Activated CD4-positive, alpha-beta T cell treated with anti-CD3 and anti-CD28 coated beads for 48 hours (primary cell): ENCODE data around the gene WBP2NL.
"Not testable (repeated sequence)": the region's sequence is repeated elsewhere in the genome, so short reads cannot be mapped to it uniquely, and the experiment has no call there.

Experiments used
- DNase-seq: peaks from one replicate; pipeline ENCODE4 v3.0.0-alpha.2; 2020

WBP2NL gene

DNA sequence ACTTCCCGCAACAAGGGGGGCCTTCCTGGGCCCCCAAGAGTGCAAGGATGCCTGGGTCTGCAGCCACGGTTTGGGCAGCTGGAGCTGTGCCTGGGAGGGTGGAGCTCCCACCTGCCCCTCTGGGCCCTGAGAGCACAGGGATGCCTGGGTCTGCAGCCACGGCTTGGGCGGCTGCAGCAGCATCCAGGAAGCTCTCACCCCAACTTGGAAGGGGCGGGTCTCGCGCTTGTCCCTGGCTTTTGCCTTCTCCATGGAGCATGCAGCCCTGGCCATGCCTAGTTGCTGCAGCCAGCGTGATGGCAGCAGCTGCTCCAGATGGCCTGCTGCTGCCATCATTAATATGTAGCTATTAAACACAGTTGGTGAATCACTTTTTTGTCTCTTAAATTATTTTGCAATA lies 36.7 kb downstream of the WBP2NL start:
- no peak for DNase-seq

DNA sequence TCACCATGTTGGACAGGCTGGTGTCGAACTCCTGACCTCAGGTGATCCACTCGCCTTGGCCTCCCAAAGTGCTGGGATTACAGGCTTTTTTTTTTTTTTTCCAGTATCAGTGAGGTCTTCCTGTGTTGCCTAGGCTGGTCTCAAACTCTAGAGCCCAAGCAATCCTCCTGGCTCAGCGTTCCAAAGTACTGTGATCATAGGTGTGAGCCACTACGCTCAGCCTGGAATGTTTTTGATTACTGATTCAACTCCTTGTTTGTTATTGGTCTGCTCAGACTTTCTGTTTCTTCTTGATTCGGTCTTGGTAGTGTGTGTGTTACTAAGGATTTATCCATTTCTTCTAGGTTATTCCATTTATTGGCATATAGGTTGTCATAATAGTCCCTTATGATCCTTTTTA lies 40.7 kb downstream of the WBP2NL start:
- no peak for DNase-seq

DNA sequence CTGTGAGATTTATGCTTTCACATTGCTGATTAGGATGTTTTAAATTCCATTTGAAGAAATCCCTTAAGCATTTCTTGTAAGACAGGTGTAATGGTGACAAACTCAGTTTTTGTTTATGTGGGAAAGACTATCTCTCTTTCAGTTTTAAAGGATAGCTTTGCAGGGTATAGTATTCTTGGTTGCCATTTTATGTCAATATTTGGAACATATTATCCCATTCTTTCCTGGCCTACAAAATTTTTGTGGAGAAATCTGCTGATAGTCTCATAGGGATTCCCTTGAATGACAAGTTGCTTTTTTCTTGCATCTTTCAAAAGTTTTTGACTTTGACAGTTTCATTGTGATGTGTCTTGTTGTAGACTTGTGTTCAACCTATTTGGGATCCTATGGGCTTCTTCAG lies 43.2 kb downstream of the WBP2NL start:
- no peak for DNase-seq

DNA sequence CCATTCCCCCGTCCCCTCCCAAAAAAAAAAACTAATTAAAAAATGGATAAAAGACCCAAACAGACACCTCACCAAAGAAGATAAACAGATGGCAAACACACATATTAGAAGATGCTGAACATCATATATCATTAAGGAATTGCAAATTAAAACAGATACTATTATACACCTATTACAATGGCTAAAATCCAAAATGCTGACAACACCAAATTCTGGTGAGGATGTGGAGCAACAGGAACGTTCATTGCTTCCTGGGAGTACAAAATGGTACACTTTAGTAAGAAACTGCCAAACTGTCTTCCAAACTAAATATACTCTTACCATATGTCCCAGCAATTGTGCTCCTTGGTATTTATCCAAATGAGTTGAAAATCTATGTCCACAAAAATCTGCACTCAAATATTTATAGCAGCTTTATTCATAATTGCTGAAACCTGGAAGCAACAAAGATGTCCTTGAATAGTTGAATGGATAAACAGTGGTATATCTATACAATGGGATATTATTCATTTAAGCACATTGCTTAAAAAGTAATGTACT lies 52.1 kb downstream of the WBP2NL start:
- no peak for DNase-seq

DNA sequence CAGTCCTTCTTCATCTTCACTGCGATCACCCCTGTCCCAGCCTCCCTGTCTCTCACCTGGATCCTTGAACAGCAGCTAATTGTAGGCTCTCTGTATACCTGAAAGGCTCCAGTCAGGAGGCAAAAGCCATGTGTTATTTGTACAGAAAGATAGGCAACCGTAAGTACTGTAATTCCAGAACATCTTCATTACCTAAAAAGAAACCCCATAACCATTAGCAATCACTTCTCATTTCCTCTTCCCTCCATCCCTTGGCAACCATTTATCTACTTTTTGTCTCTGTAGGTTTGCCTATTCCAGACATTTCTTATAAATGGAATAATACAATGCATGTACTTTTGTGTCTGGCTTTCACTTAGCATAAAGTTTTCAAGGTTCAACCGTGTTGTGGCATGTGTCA lies 54.2 kb downstream of the WBP2NL start:
- no peak for DNase-seq

DNA sequence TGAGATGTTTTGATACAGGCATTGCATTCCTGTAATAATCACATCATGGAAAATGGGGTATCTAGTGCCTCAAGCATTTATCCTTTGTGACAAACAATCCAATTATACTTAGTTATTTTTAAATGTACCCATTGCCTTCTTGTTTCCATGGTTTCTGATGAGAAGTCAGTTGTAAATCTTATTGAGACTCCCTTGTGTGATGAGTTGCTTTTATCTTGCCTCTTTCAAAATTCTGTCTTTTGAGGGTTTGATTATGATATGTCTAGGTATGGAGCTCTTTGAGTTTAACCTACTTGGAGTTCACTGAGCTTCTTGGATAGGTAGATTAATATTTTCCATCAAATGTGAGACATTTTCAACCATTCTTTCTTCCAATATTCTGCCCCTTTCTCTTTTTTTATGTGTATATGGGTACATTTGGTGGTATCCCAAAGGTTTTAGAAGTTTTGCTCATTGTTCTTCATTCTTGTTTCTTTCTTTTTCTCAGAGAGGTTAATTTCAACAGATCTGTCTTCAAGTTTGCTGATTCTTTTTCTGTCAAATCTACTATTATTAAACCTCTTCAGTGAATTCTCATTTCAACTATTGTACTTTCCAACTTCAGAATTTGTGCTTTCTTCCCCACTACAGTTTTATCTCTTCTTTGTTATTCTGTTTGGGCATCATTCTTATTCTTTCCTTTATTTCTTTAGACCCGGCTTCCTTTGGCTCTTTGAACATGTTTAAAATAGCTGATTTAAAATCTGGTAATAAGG lies 58.3 kb downstream of the WBP2NL start:
- DNase-seq, result no peak

DNA sequence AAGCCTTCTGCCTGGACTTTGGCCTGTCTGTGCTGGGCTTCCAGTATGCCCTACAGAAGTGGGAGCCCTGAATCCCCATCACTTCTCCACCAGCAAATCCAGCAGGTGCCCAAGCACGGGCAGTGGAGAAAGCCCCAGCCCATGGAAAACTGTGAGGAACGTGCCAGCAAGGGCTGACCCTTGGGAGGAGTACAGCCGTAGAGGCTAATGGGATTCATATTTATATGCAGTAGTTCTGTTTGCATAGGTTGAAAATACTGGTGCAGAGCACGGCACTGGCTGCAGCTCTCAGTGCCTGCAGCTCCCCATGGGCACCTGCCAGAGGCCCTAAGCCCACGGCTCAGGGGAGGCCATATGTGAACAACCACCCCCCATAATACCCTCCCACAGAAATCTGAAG lies 61.9 kb downstream of the WBP2NL start:
- DNase-seq, result no peak

DNA sequence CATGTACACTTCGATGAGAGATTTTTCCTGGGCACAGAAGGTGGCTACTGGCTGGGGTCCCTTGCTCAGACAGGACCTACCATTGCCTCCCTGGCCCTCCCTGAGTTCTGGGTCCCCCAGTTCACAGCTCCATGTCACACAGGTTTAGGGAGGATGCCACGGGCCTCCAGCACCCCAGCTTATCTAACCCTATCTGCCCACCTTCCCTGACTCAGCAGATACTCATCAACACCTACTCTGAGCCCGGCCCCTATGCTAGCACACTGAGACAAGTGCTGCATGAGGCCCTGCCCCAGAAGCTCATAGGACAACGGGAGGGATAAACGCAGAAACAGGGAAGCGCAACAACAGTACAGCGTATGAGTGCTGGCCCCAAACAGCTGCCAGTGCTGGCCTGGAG lies 62.5 kb downstream of the WBP2NL start:
- no peak for DNase-seq

DNA sequence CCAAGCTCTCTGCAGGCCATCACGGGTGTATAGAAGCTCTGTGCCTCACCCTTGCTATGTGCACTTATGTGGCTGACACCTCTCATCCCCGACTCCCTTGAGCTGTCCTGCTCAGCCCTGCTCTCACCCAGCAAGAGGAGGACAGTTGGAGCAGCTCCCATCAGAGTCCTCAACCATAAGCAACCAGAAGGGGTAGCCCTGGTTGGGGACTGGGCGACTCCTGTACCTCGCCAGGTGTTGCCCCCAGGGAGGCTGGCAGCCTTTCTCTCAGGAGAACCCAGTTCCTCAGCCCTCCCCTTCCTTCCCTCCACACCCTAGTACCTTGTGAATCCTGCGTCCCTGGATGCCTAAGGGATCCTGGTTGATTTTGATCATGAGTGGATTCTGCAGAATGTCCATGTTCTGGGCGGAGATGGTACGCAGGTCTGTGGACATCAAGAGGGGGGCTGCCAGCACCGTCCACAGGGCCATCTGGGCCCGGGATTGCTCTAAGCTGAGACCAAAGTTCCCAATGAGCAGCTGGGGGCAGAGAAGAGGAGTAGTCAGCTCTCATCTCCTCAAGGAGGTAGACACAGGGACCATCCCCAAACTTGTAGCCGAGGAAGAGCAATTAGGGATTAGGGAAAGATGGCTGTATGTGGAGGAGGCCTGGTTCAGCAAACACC lies 64.0 kb downstream of the WBP2NL start:
- DNase-seq, result no peak

DNA sequence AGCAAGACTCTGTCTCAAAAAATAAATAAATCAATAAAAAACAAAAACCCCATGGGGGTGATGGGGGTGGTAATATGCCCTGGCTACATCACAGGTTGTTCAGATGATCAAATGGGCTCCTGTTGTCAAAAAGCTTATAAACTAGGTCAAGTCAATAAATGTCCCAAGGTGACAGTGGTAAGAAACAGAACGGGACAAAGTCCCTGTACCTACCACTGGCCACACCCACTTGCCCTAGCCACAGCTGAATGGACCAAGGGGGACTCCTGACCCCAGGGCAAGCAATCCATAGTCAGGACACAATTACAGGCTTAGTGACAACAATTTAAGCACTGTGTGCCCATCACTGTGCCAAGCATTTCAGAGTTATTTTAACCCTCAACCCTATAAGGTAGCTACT lies 66.0 kb downstream of the WBP2NL start:
- no peak for DNase-seq

DNA sequence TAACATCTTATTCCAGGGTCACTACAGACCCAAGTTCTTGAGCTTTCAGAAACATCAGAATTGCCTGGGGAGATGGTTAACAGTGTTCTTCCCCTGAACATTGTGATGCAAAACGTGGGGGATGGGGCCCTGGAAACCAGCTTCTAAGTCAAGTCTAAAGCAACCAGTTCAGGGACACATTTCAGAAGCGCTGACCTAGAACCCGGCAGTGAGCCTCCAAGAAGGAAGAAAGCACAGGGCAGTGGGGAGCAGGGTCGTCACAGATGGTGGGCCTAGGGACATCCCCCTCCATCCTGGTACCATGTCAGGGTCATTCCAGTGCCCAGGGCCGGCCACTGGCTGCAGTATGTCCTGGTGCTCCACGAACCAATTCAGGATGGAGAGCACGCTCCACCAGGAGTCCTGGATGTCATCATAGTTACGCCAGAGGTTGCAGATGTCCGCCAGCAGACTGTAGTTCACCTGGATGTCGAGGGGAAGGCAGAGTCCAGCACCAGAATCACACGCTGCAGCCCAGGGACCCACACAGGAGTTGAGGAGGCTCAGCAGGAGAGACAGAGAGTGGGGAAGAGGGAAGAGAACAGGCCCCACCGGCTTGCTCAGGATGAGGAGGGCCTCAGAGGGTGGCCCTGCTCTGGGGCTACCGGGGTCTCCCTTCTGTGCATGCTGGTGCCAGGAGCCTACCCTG lies 67.0 kb downstream of the WBP2NL start:
- DNase-seq, result no peak

DNA sequence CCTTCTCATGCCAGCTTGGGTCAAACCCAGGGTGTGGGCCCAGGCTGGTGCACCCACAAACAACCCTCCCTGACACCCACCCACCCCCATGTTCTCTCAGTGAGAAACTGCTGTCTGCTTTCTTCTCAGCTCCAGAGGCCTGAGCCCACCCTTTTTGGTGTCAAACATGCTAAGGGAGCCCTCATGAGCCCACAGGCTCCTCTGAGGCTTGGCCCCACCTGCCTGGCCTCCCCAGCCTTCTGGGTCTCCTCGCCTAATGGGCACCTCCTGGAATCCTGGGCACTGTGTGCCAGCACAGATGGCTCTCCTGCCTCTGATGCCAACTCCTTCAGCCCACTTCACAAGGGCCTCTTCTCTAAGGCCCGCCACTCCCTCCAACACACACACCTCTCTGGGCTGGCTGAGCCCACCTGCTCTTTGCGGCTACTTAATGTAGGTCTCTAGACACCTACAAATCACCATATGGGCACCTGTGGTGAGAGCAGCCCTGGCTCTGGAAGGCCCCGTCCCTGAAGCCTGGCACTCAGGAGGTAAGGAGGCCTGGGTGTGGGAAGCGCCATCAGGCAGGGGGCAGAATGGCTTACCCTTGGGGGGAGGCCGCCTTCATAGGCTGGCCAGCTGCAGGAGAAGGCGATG lies 67.7 kb downstream of the WBP2NL start:
- no peak for DNase-seq

DNA sequence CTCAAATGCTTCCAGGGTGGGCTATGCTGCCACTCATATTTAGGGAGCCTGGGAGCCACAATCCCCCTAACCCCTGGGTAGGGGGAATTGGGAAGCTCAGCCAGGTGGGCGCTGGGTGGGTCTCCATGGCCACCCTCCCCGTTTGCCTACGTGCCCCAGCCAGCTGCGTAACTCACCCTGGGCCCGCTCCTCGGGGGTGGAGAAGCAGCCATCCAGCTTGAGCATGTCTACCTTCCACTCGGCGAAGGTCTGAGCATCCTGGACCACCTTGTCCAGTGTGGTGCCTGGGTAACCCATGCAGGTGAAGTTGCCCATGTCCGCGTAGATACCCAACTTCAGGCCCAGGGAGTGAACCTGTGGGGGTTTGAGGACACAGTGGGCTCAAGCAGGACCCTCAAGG lies 68.3 kb downstream of the WBP2NL start:
- DNase-seq, result no peak

DNA sequence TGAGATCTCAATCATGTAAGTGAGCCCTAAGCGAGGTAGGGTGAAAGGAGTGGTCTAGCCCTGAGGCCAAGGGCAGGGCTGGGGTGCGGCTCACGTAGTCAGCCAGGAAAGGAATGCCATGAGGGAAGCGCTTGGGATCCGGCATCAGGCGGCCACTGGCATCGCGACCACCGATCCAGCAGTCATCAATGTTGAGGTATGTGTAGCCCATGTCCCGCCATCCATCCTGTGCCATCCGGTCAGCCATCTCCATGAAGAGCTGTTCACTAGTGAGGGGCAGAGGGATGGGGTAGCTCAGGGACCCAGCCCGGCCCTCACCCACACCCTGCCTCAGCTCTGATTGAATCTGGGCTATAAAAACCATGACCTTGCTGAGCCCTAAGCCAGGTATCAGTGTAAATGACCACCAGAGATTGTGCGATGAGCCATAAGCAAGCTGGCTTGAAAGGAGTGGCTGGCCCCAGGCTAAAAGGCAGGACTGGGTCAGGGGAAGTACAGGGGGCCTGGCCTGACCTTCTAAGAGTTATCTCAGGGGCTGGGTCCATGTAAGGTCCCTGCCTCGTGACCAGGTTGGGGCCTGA lies 69.2 kb downstream of the WBP2NL start:
- DNase-seq, result no peak

DNA sequence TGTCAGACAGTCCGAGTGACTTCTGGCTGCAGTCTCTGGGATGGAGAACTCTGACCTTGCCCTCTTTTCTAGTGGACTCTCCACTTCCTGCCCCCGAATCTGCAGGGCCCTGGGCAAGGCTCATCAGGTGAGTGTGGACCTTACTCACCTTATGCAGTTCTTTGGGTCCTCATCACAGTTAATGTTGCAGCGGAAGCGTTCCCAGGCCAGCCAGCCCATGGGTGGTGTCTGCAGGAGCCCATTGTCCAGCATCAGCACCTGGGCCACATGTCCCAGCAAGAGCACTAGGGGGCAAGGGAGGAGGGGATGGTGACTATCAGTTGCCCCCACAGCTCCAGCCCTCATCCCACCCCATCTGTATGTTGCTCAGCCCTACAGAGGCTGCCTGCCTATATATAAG lies 69.7 kb downstream of the WBP2NL start:
- DNase-seq, result no peak

DNA sequence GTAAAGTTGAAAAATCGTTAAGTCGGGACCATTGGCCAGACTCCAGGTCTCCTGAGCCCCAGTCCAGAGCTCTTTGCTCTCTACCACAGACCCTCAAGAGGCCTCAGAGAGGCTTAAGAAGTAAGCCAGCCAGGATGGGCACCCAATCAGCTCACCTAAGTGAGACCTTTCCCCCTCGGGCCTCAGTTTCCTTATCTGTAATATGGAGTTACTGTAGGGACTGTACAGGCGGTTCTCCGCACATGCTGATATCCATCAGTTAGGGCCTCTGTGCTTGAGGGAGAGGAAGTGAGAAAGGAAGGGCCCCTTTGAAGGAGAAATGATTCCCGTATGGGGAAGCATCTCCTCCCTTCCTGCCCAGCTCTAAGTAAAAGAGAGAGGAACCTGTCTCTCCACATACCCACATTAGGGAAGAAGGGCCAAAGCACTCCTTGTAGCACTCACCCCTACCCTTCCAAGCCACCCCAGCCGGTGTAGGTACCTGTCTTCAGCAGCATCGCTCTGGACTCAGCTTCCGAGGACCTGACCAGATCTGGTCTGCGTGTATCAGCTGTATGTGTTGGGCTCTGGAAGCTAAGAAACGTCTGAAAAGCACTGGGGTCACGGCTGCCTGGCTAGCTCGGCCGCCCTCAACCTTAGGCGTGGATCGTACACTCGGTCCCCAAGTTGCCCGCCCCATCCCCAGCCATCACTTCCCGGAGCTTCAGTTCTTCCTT lies 71.4 kb downstream of the WBP2NL start:
- DNase-seq, result no peak

DNA sequence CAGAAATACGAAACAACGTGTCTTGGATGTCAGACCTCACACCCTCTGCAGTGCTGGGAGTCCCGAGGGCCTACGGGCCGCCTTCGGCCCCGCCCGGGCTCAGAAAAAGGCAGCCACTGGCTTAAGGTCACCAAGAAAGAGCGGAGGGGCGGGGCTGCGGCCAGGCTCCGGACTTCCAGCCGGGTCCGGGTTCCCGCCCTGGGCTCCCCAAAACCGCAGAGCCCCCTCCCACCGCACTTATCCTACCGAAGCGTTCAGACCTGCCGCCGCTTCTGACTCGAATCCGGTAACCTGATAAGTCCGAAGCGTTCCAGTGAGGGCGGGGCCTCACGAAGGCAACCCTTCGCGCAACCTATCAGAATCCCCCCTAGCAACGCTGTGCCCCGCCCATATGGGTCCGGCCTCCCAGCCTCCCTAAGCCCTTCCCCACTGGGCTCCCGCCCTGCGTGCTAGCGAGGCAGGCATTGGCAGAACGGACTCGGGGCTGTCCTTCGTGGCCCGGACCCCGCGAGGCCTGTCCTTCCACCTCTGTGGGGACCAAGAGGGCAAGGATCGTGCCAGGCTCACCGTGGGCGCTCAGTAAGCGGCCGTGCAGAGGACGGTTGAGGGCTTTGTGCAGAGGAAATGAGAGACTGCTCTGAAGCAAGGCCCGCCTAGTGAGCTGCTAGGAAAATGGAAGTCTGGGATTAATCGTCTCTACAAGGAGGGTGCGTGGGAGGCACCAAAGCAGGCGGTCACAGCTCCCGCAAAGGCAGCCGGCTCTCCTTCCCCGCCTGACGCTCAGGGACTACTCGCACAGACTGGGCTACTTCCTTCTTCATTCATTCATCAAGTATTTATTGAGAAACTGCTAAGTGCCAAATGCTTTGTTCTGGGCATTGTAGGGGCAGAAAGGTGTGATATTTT lies 72.2 kb downstream of the WBP2NL start, which contains the start of gene NAGA:
NAGA (minus strand) TSS at position 296 of the 906 bp plus-strand sequence. CDS start 515 bp downstream, outside the sequence.
- peak; percentile 96 for DNase-seq

DNA sequence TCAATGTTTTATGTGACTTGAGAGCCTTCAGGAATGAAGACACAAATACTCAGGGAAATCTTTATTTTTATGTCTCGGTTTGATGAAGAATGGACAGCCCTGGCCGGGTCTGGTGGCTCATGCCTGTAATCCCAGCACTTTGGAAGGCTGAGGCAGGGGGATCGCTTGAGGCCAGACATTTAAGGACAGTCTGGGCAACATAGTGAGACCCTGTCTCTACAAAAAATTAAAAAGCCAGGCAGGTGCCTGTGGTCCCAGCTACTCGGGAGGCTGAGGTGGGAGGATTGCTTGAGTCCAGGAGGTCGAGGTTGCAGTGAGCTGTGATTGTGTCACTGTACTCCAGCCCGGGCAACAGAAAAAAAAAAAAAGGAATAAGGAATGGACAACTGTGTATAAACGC lies 72.9 kb downstream of the WBP2NL start:
- not testable (repeated sequence) for DNase-seq

DNA sequence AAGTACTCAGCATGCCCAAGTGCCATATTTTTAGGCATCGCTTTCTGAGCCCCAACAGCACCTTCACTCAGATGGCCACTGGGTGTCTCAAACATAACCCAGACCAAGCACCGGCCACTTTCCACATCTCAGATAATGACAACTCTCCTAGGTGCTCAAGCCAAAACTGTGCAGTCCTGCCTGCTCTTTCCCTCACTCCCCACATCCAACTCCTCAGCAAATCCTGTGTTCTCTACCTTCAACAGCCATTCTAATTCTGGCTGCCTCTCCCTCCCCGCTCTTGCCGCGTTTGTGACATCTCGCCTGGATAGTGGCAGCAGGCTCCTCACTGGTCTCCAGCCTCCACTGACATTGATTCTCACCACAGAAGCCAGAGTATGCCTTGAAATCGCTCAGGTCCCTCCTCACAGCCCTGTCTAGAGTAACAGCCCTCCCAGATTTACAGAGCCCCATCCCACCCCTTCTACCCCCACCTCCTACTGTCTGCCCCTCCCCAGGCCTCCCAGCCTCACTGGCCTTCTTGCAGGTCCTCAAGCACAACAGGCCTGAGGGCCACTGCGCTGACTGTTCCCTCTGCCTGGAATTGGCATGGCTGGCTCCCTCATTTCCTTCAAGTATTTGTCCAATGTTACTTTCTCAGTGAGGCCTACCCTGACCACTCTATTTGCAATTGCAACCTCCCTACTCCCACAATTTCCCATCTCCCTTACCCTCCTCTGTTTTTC lies 74.2 kb downstream of the WBP2NL start:
- no peak for DNase-seq

DNA sequence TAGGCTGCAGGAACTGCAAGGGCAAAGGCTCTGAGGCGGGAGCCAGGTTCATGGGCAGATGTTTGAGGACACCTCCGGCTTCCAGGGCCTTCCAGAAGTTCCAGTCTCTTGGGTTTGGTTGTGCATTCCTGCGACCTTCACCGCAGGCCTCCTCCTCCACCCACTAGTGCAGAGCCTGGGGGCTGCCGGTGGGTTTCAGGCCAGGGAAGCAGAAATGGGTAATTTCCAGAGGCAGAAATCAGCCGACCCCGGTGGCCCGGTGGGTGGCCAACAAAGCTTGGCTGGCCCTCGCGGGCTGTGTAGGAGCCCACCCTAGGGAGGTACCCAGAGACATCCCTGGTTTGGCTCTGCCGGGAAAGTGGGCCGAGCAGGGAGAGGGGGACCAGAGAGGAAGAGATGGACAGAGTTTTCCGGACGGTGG lies 75.0 kb downstream of the WBP2NL start:
- no peak for DNase-seq
